ENCODE data around the gene NOX1. TPM values are rescaled to one million over a fixed set of nuclear protein-coding genes. Genes with fewer than 3 reads are reported as not detected.

Gene NOX1
- total RNA-seq, 1 donor, result not detected

GRCh38 chrX:100905620-100906019 lies 31.5 kb upstream of the NOX1 start:
- Histone ChIP-seq H3K4me1 (ENCODE audit: insufficient read depth, low read length) (no peaks in the 10 kb centered on the region), H3K79me2 (ENCODE audit: insufficient read depth, low read length) (no peaks in the 10 kb centered on the region), H3K36me3 (ENCODE audit: insufficient read depth, low read length) (no peaks in the 10 kb centered on the region), H3K4me3 (ENCODE audit: insufficient read depth, low read length) (no peak overlapping the region), H3K9me3 (ENCODE audit: low read depth, low read length) (no peaks in the 10 kb centered on the region), H2AFZ (ENCODE audit: low read length) (no peak overlapping the region), H3K27me3 (ENCODE audit: insufficient read depth, low read length) (no peaks in the 10 kb centered on the region), H3K27ac (ENCODE audit: low read depth, low read length) (no peak overlapping the region), H3K4me2 (ENCODE audit: insufficient read depth, low read length) (no peak overlapping the region), H4K20me1 (ENCODE audit: insufficient read depth, low read length) (no peaks in the 10 kb centered on the region)
- DNase-seq (ENCODE audit: insufficient read length, low spot score, missing footprints), result no peak
- TF ChIP-seq CTCF (IDR thresholded peaks at IDR 0.05; ENCODE audit: extremely low read depth, low read depth, low read length), result no peak

DNA sequence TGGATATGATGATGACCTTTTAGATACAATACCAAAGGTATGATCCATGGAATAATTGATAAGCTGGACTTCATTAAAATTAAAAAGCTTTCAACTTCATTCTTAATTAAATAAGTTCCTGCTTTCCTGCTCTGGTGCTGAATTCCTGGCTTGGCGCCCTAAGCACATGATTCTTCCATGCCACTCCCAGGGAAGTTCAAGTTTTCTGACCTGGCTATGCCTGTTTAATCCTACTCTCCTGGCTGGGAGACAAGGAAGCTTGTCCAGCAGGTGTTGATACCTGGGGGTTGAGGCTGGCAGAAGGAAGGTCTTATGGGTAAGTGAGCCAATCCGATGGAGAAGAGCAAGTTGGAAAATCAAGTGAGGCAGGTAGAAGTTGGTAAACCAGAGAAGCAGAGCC lies 30.3 kb upstream of the NOX1 start:
- Histone ChIP-seq H3K9me3 (ENCODE audit: low read depth, low read length) (no peaks in the 10 kb centered on the region), H2AFZ (ENCODE audit: low read length) (no peak overlapping the region), H3K36me3 (ENCODE audit: insufficient read depth, low read length) (no peaks in the 10 kb centered on the region), H3K4me3 (ENCODE audit: insufficient read depth, low read length) (no peak overlapping the region), H4K20me1 (ENCODE audit: insufficient read depth, low read length) (no peaks in the 10 kb centered on the region), H3K4me1 (ENCODE audit: insufficient read depth, low read length) (no peaks in the 10 kb centered on the region), H3K27ac (ENCODE audit: low read depth, low read length) (no peak overlapping the region), H3K27me3 (ENCODE audit: insufficient read depth, low read length) (no peaks in the 10 kb centered on the region), H3K79me2 (ENCODE audit: insufficient read depth, low read length) (no peaks in the 10 kb centered on the region), H3K4me2 (ENCODE audit: insufficient read depth, low read length) (no peak overlapping the region)
- DNase-seq (ENCODE audit: insufficient read length, low spot score, missing footprints), result no peak
- TF ChIP-seq CTCF (IDR thresholded peaks at IDR 0.05; ENCODE audit: extremely low read depth, low read depth, low read length), result no peak

DNA sequence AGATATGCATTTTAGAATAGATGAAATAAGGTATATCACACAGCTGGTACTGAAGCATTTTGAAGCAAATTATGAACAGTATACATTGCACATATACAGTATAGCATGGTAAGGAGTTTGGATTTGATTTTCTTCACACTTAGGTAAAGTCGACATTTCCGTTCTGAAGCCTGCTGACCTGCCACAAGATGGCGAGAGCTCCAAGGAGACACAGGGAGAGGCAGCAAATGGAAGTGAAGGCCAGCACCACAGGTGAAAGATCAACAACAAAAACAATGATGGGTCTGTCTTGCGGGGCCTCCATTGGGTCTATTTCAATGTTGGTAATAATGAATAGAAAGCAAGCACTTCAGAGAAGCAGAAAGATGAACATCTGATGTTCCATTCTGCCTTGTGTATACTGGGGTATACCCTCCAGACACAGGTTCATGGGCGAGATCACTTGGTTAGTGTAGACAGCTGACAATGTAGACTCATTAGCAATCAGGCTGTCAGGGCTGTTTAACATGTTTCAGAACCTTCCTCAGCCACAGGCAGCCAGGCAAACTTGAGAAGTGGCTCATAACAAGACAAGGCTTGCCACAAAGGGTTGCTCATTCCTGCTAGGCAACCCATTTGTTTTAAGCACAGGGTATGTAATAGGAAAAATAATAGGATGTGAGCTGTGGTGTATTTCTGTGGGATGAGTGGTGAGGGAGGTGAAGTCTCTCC lies 21.4 kb upstream of the NOX1 start:
- peak; percentile 58 for TF ChIP-seq CTCF (IDR thresholded peaks at IDR 0.05; ENCODE audit: extremely low read depth, low read depth, low read length)
- no peak overlapping the region for H3K4me3 ChIP-seq (ENCODE audit: insufficient read depth, low read length)
- no peak overlapping the region for H3K27ac ChIP-seq (ENCODE audit: low read depth, low read length)
- H3K9me3 ChIP-seq (ENCODE audit: low read depth, low read length), result no peaks in the 10 kb centered on the region
- no peaks in the 10 kb centered on the region for H3K36me3 ChIP-seq (ENCODE audit: insufficient read depth, low read length)
- H4K20me1 ChIP-seq (ENCODE audit: insufficient read depth, low read length), result no peaks in the 10 kb centered on the region
- H3K4me1 ChIP-seq (ENCODE audit: insufficient read depth, low read length), result no peaks in the 10 kb centered on the region
- no peak for DNase-seq (ENCODE audit: insufficient read length, low spot score, missing footprints)
- H3K79me2 ChIP-seq (ENCODE audit: insufficient read depth, low read length), result no peaks in the 10 kb centered on the region
- no peaks in the 10 kb centered on the region for H3K27me3 ChIP-seq (ENCODE audit: insufficient read depth, low read length)
- no peak overlapping the region for H3K4me2 ChIP-seq (ENCODE audit: insufficient read depth, low read length)
- peak overlapping the region; percentile 66 for H2AFZ ChIP-seq (ENCODE audit: low read length)

DNA sequence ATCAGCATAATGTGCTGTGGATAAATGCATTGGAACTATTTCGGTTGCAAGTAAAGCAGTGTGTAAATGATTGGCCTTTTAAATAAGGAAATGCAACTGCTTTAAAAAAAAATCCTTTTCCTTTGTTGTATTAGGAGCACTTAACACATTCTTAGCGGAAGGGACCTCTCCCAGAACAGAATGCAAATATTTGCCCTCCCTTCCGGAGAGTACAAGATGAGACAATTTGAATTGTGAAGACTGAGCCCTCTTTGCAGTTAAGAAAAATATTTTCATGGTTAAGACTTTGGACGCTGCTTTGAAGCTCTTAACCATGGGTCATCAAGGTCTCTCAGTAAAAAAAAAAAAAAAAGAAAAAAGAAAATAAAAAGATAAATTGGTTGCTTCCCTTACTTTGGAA lies 9.5 kb upstream of the NOX1 start:
- DNase-seq (ENCODE audit: insufficient read length, low spot score, missing footprints), result no peak
- H3K9me3 ChIP-seq (ENCODE audit: low read depth, low read length), result no peaks in the 10 kb centered on the region
- H4K20me1 ChIP-seq (ENCODE audit: insufficient read depth, low read length), result no peaks in the 10 kb centered on the region
- no peaks in the 10 kb centered on the region for H3K4me1 ChIP-seq (ENCODE audit: insufficient read depth, low read length)
- no peak overlapping the region for H3K4me3 ChIP-seq (ENCODE audit: insufficient read depth, low read length)
- no peaks in the 10 kb centered on the region for H3K36me3 ChIP-seq (ENCODE audit: insufficient read depth, low read length)
- peaks cover 10% of the 10 kb centered on the region for H3K27me3 ChIP-seq (ENCODE audit: insufficient read depth, low read length)
- no peak for TF ChIP-seq CTCF (IDR thresholded peaks at IDR 0.05; ENCODE audit: extremely low read depth, low read depth, low read length)
- no peak overlapping the region for H3K4me2 ChIP-seq (ENCODE audit: insufficient read depth, low read length)
- no peaks in the 10 kb centered on the region for H3K79me2 ChIP-seq (ENCODE audit: insufficient read depth, low read length)
- H2AFZ ChIP-seq (ENCODE audit: low read length), result no peak overlapping the region
- no peak overlapping the region for H3K27ac ChIP-seq (ENCODE audit: low read depth, low read length)

Measured in osteoblast (primary cell).